Medulla oblongata (tissue), 1 donor: Measurements from ENCODE around the gene RNF220.
A peak's percentile ranks its signal among the peaks of the same experiment; 100 is the strongest.

ENCODE experiments used
- DNase-seq: peaks from one replicate; pipeline ENCODE4 v3.0.0-alpha.2; 2015; ENCODE audit errors: extremely low spot score

Gene RNF220

GRCh38 chr1:44610527-44611148, 205.6 kb downstream of the RNF220 start:
- DNase-seq, result no peak

GRCh38 chr1:44611419-44611818, 206.4 kb downstream of the RNF220 start:
- DNase-seq, result no peak

GRCh38 chr1:44611866-44612265, 206.8 kb downstream of the RNF220 start:
- no peak for DNase-seq

GRCh38 chr1:44613941-44614340, 208.9 kb downstream of the RNF220 start:
- no peak for DNase-seq

GRCh38 chr1:44616284-44616990, 211.4 kb downstream of the RNF220 start:
- DNase-seq, result no peak

- no peak for DNase-seq
These were observed 212.1 kb downstream of the RNF220 start for GRCh38 chr1:44616991-44617702.

GRCh38 chr1:44617703-44618029, 212.6 kb downstream of the RNF220 start:
- no peak for DNase-seq

GRCh38 chr1:44619261-44619900, 214.3 kb downstream of the RNF220 start:
- no peak for DNase-seq

- DNase-seq, result no peak
These were observed 215.0 kb downstream of the RNF220 start for GRCh38 chr1:44620072-44620471.

GRCh38 chr1:44621841-44622286, 216.8 kb downstream of the RNF220 start:
- no peak for DNase-seq

GRCh38 chr1:44624268-44624901, 219.3 kb downstream of the RNF220 start:
- no peak for DNase-seq

- DNase-seq, result no peak
These were observed 220.3 kb downstream of the RNF220 start for GRCh38 chr1:44625348-44625747.

GRCh38 chr1:44628962-44629756, 224.1 kb downstream of the RNF220 start:
- DNase-seq, result no peak

GRCh38 chr1:44630116-44630515, 225.1 kb downstream of the RNF220 start:
- DNase-seq, result no peak

GRCh38 chr1:44631333-44631646, 226.2 kb downstream of the RNF220 start:
- no peak for DNase-seq

- peak; percentile 79 for DNase-seq
These were observed 226.8 kb downstream of the RNF220 start for GRCh38 chr1:44631647-44632539.

- DNase-seq, result no peak
These were observed 227.5 kb downstream of the RNF220 start for GRCh38 chr1:44632598-44632997.

- DNase-seq, result no peak
These were observed 229.6 kb downstream of the RNF220 start for GRCh38 chr1:44634606-44635189.

GRCh38 chr1:44635439-44635838, 230.4 kb downstream of the RNF220 start:
- DNase-seq, result no peak
